ENCODE data around the gene TBC1D5. TPM values are rescaled to one million over a fixed set of nuclear protein-coding genes. Genes with fewer than 3 reads are reported as not detected.
"Not testable (repeated sequence)": the region's sequence is repeated elsewhere in the genome, so short reads cannot be mapped to it uniquely, and the experiment has no call there.

TBC1D5 gene
- total RNA-seq, 1 donor from 2014 or later, result 74.6 TPM

GRCh38 chr3:17629400-17629799, 113.0 kb downstream of the TBC1D5 start:
- no peak for TF ChIP-seq CTCF (IDR thresholded peaks at IDR 0.05)
- H3K4me3 ChIP-seq, result no peak overlapping the region
- H3K9me3 ChIP-seq, result no peaks in the 10 kb centered on the region
- intact Hi-C loops (cut with DNase I), result no loop called here
- DNase-seq (no peak), ATAC-seq (no peak)
- no peak overlapping the region for H3K27ac ChIP-seq
- no peaks in the 10 kb centered on the region for H3K27me3 ChIP-seq
- H3K4me1 ChIP-seq, result peaks cover 17% of the 10 kb centered on the region
- H3K36me3 ChIP-seq, result no peaks in the 10 kb centered on the region

- Histone ChIP-seq H3K27ac (no peak overlapping the region), H3K4me3 (no peak overlapping the region), H3K36me3 (no peaks in the 10 kb centered on the region), H3K27me3 (no peaks in the 10 kb centered on the region), H3K9me3 (no peaks in the 10 kb centered on the region), H3K4me1 (peaks cover 7% of the 10 kb centered on the region)
- no peak for TF ChIP-seq CTCF (IDR thresholded peaks at IDR 0.05)
- peak; percentile 45 for ATAC-seq
- no peak for DNase-seq
- intact Hi-C loops (cut with DNase I), result no loop called here
These were observed 116.0 kb downstream of the TBC1D5 start for GRCh38 chr3:17626395-17626794.

- Histone ChIP-seq H3K27me3 (no peaks in the 10 kb centered on the region), H3K9me3 (no peaks in the 10 kb centered on the region), H3K36me3 (no peaks in the 10 kb centered on the region), H3K27ac (no peak overlapping the region), H3K4me3 (no peak overlapping the region), H3K4me1 (peaks cover 7% of the 10 kb centered on the region)
- no peak for DNase-seq
- no peak for TF ChIP-seq CTCF (IDR thresholded peaks at IDR 0.05)
- intact Hi-C loops (cut with DNase I), result no loop called here
- ATAC-seq, result no peak
These were observed 117.3 kb downstream of the TBC1D5 start for GRCh38 chr3:17625133-17625532.

DNA sequence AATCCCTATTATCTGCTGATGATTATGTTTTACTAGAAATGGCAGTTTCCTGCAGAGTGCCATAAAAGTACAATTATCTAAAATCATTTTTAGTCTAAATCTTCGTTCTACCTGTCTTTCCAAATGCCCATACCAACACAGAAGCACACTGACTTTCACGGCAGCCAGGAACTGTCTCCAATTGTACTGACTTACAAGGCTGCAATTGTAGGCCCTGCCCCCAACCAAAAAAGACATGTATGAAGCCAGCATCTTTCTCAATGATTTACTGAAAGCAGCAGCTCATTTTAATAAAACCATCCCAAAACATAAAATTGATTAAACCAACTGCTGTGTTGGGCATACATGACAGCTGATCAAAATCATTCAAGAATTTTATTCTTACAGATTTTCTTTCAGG, 119.0 kb downstream of the TBC1D5 start:
- H3K27me3 ChIP-seq, result no peaks in the 10 kb centered on the region
- TF ChIP-seq CTCF (IDR thresholded peaks at IDR 0.05), result no peak
- ATAC-seq (no peak), DNase-seq (no peak)
- H3K27ac ChIP-seq, result no peak overlapping the region
- peaks cover 3% of the 10 kb centered on the region for H3K36me3 ChIP-seq
- H3K9me3 ChIP-seq, result no peaks in the 10 kb centered on the region
- H3K4me1 ChIP-seq, result peaks cover 7% of the 10 kb centered on the region
- H3K4me3 ChIP-seq, result no peak overlapping the region
- intact Hi-C loops (cut with DNase I), result no loop called here

DNA sequence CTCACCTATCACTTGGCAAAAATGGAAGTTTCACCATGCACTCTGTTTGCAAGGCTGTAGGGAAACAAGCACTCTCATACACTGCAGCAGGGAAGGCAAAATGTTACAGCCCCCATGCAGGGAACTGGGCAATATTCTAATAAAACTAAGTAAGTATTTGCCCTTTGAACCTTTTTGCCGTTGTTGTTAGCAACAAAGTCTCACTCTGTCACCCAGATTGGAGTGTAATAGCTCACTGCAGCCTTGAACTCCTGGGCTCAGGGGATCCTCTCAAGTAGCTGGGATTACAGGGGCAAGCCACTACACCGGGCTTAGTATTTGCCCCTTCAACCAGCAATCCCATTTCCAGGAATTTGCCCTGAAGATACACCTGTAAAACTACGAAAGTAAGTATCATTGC, 122.5 kb downstream of the TBC1D5 start:
- no peak for DNase-seq
- H3K4me3 ChIP-seq, result no peak overlapping the region
- no peak overlapping the region for H3K27ac ChIP-seq
- H3K4me1 ChIP-seq, result no peaks in the 10 kb centered on the region
- H3K36me3 ChIP-seq, result peaks cover 7% of the 10 kb centered on the region
- H3K9me3 ChIP-seq, result no peaks in the 10 kb centered on the region
- no peak for TF ChIP-seq CTCF (IDR thresholded peaks at IDR 0.05)
- ATAC-seq, result no peak
- H3K27me3 ChIP-seq, result no peaks in the 10 kb centered on the region
- intact Hi-C loops (cut with DNase I), result no loop called here

DNA sequence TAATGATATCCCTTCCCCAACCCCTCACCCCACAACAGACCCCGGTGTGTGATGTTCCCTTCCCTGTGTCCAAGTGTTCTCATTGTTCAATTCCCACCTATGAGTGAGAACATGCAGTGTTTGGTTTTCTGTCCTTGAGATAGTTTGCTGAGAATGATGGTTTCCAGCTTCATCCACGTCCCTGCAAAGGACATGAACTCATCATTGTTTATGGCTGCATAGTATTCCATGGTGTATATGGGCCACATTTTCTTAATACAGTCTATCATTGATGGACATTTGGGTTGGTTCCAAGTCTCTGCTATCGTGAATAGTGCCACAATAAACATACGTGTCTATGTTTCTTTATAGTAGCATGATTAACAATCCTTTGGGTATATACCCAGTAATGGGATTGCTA, 129.4 kb downstream of the TBC1D5 start:
- H3K9me3 ChIP-seq; H3K4me3 ChIP-seq; H3K36me3 ChIP-seq; H3K27me3 ChIP-seq; DNase-seq; ATAC-seq; H3K27ac ChIP-seq; intact Hi-C loops (cut with DNase I); H3K4me1 ChIP-seq: not testable (repeated sequence)
